HEK293T (cell line): Measurements from ENCODE around the gene INPP5A.

Experiments used
- ARNT ChIP-seq: fragments of 450-650 bp; IDR thresholded peaks from 2 replicates; pipeline ENCODE4 v1.6.1; 2017; ENCODE audit warnings: mild to moderate bottlenecking
- BHLHE40 ChIP-seq: fragments of 450-650 bp; IDR thresholded peaks from 2 replicates; pipeline ENCODE4 v1.6.1; 2016; ENCODE audit warnings: mild to moderate bottlenecking, moderate library complexity, borderline replicate concordance
- ELF4 ChIP-seq: fragments of 450-650 bp; IDR thresholded peaks from 2 replicates; pipeline ENCODE4 v1.6.1; 2017; ENCODE audit warnings: antibody characterized with exemption
- FOXA1 ChIP-seq: fragments of 450-650 bp; IDR thresholded peaks from 2 replicates; pipeline ENCODE4 v1.6.1; 2016; ENCODE audit warnings: mild to moderate bottlenecking
- FOXK2 ChIP-seq: fragments of 450-650 bp; IDR thresholded peaks from 2 replicates; pipeline ENCODE4 v1.6.1; 2016; ENCODE audit warnings: mild to moderate bottlenecking
- FOXM1 ChIP-seq: fragments of 450-650 bp; IDR thresholded peaks from 2 replicates; pipeline ENCODE4 v1.6.1; 2017; ENCODE audit warnings: mild to moderate bottlenecking, borderline replicate concordance
- HDGF ChIP-seq: fragments of 450-650 bp; IDR thresholded peaks from 2 replicates; pipeline ENCODE4 v1.6.1; 2017; ENCODE audit warnings: antibody characterized with exemption, borderline replicate concordance
- NFRKB ChIP-seq: fragments of 450-650 bp; IDR thresholded peaks from 2 replicates; pipeline ENCODE4 v1.6.1; 2016; ENCODE audit warnings: mild to moderate bottlenecking, moderate library complexity
- SP1 ChIP-seq: fragments of 450-650 bp; IDR thresholded peaks from 2 replicates; pipeline ENCODE4 v1.6.1; 2017
- SUZ12 ChIP-seq: fragments of 450-650 bp; IDR thresholded peaks from 2 replicates; pipeline ENCODE4 v1.6.1; 2016; ENCODE audit warnings: mild to moderate bottlenecking
- TARDBP ChIP-seq: fragments of 450-650 bp; IDR thresholded peaks from 2 replicates; pipeline ENCODE4 v1.6.1; 2016

DNA sequence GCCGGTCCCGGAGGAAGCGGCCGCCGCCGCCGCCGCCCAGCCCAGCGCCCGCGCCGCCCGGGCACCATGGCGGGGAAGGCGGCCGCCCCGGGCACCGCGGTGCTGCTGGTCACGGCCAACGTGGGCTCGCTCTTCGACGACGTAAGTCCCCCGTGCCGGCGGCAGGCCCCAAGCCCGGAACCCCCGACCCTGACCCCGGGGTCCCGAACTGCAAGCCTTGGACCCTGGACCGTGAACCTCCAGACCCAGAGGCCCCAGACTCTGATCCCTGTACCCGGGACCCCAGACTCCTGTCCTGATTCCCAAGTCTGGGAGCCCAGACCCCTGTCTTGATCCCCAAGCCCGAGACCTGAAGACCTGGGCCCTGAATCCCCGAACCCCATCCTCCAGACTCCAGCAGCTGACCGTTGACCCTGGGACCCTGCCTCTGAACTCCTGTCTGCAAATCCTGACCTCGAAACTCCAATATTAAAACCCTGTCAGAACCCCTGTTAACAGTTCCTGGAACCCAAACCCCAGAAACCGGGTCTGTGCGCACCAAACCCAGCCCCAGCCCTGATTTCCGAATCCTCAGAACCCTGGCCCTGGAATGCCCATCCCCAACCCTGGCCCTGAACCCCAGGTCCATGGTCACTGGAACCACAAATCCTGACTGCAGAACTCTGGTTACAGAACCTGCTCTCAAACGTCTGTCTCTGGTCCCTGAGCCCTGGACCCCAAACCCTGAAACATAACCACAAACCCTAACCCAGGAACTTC lies 623 bp downstream of the INPP5A start:
- TF ChIP-seq SP1 (no peak), ELF4 (no peak), BHLHE40 (no peak), SUZ12 (no peak), FOXM1 (no peak), HDGF (no peak), NFRKB (no peak), ARNT (no peak), FOXA1 (no peak), FOXK2 (no peak), TARDBP (no peak)
